HG03469 (cell line): ENCODE data around the gene DENND2C.
"Not testable (repeated sequence)": the region's sequence is repeated elsewhere in the genome, so short reads cannot be mapped to it uniquely, and the experiment has no call there.

ENCODE experiments used
- ATAC-seq: cut with Tn5 transposase; IDR thresholded peaks from one replicate; pipeline ENCODE4 v1.9.1; 2021; ENCODE audit warnings: mild to moderate bottlenecking, moderate library complexity, moderate number of reproducible peaks; ENCODE audit not compliant: unreplicated experiment

The DENND2C gene

GRCh38 chr1:114610546-114611245 lies 59.2 kb downstream of the DENND2C start:
- ATAC-seq, result no peak

GRCh38 chr1:114609826-114610225 lies 60.0 kb downstream of the DENND2C start:
- ATAC-seq, result no peak

- no peak for ATAC-seq
Measured at GRCh38 chr1:114609026-114609425, 60.8 kb downstream of the DENND2C start.

GRCh38 chr1:114607223-114607622 lies 62.6 kb downstream of the DENND2C start:
- ATAC-seq, result no peak

- ATAC-seq, result no peak
Measured at GRCh38 chr1:114597949-114598348, 71.9 kb downstream of the DENND2C start.

GRCh38 chr1:114595602-114596001 lies 74.2 kb downstream of the DENND2C start:
- ATAC-seq, result no peak

GRCh38 chr1:114594046-114594445 lies 75.8 kb downstream of the DENND2C start:
- ATAC-seq, result no peak

- no peak for ATAC-seq
Measured at GRCh38 chr1:114589122-114589521, 80.7 kb downstream of the DENND2C start.

GRCh38 chr1:114588196-114588689 lies 81.6 kb downstream of the DENND2C start:
- ATAC-seq, result no peak

GRCh38 chr1:114587203-114587991 lies 82.5 kb downstream of the DENND2C start:
- no peak for ATAC-seq

GRCh38 chr1:114586513-114587047 lies 83.3 kb downstream of the DENND2C start:
- ATAC-seq, result no peak

GRCh38 chr1:114585231-114585630 lies 84.6 kb downstream of the DENND2C start:
- ATAC-seq, result no peak

GRCh38 chr1:114581335-114582287 lies 88.2 kb downstream of the DENND2C start, which contains the start of gene BCAS2:
TSS of gene BCAS2 (minus strand) at chr1:114581615. CDS start at chr1:114581591, 24 bp downstream.
- ATAC-seq, result peak; percentile 98

GRCh38 chr1:114574365-114574764 lies 95.5 kb downstream of the DENND2C start:
- ATAC-seq, result no peak

GRCh38 chr1:114564141-114564540 lies 105.7 kb downstream of the DENND2C start:
- ATAC-seq, result no peak

GRCh38 chr1:114562978-114563510 lies 106.8 kb downstream of the DENND2C start:
- not testable (repeated sequence) for ATAC-seq

- ATAC-seq, result no peak
Measured at GRCh38 chr1:114561333-114561732, 108.5 kb downstream of the DENND2C start.

- ATAC-seq, result peak; percentile 77
Measured at GRCh38 chr1:114559356-114559755, 110.5 kb downstream of the DENND2C start.

GRCh38 chr1:114558544-114558943 lies 111.3 kb downstream of the DENND2C start:
- ATAC-seq, result no peak

GRCh38 chr1:114554577-114554976 lies 115.3 kb downstream of the DENND2C start:
- no peak for ATAC-seq
